K562 (cell line): Measurements from ENCODE around the gene IRAK3. TPM values are rescaled to one million over a fixed set of nuclear protein-coding genes. Genes with fewer than 3 reads are reported as not detected.

Experiments
- ATAC-seq: fragments of 200-7000 bp; cut with Tn5 transposase; 3 replicates; pipeline ENCODE4 v1.9.1; 2020; ENCODE audit warnings: moderate library complexity
- BruUV-seq: library from RNA; stranded (reverse); fragments of 400-500 nt; replicated peaks from 2 replicates; lab custom pipeline; 2021; lab: Mats Ljungman, UMichigan
- CTCF ChIA-PET: fragments of 300-600 bp; formaldehyde crosslinking; extraction: SDS; loops from one replicate; lab custom pipeline; 2021; ENCODE audit warnings: low intra/inter-chr PET ratio; lab: Yijun Ruan, JAX
- POLR2A ChIA-PET: fragments of 300-600, 350-650 bp; sonication (Branson Sonifier 250); formaldehyde crosslinking; extraction: SDS; loops from one replicate; lab custom pipeline; 2021; ENCODE audit warnings: antibody characterized with exemption, inconsistent platforms; lab: Yijun Ruan, JAX
- DNase-seq, 4 experiments: peaks; one replicate each; pipeline versions ENCODE4 v3.0.0 to v3.0.0-alpha.2; 2011 to 2018; ENCODE audit warnings: low spot score in 3 of 4, mixed read lengths in 3 of 4; ENCODE audit errors: extremely low read depth in 1 of 4
- FAIRE-seq: peaks from 2 replicates; lab custom pipeline; 2011; peaks lifted over from hg19 to GRCh38; lab: Jason Lieb, UNC
- H2AFZ ChIP-seq: 2 replicates; pipeline ENCODE4 v1.6.0; 2011; ENCODE audit warnings: low read depth, low read length, control low read depth, inconsistent platforms
- H3K27ac ChIP-seq: fragments of 200-600 bp; 3 replicates; pipeline ENCODE4 v1.8.0; 2011; ENCODE audit warnings: low read depth, mild to moderate bottlenecking, control low read depth, inconsistent platforms, low read length, moderate library complexity, mixed read lengths; ENCODE audit errors: extremely low read depth
- H3K27me3 ChIP-seq, 2 experiments: fragments of 300-600 bp in 1 of 2; 2 replicates in 1 of 2; 3 replicates in 1 of 2; pipeline versions ENCODE4 v1.6.0 to v1.8.0; 2011; ENCODE audit warnings: inconsistent platforms in 2 of 2, low read length in 2 of 2, mild to moderate bottlenecking in 1 of 2, mixed read lengths in 1 of 2, moderate library complexity in 1 of 2; ENCODE audit not compliant: control insufficient read depth in 2 of 2, insufficient read depth in 2 of 2
- H3K36me3 ChIP-seq: fragments of 300-600 bp; 3 replicates; pipeline ENCODE4 v1.8.0; 2011; ENCODE audit warnings: mild to moderate bottlenecking, low read length, inconsistent platforms; ENCODE audit not compliant: control insufficient read depth, insufficient read depth
- H3K4me1 ChIP-seq, 2 experiments: fragments of 200-600 bp in 1 of 2; replicated peaks in 1 of 2; 2 replicates in 1 of 2; 3 replicates in 1 of 2; pipeline versions ENCODE4 v1.5.1 to v1.8.0; 2011; ENCODE audit warnings: inconsistent platforms in 2 of 2, low read length in 2 of 2, mild to moderate bottlenecking in 1 of 2, mixed read lengths in 1 of 2, moderate library complexity in 1 of 2; ENCODE audit not compliant: control insufficient read depth in 2 of 2, insufficient read depth in 2 of 2
- H3K4me2 ChIP-seq: 2 replicates; pipeline ENCODE4 v1.6.1; 2011; ENCODE audit warnings: low read length, control low read depth, inconsistent platforms, mixed read lengths; ENCODE audit not compliant: insufficient read depth
- H3K4me3 ChIP-seq: fragments of 200-600 bp; sonication (generic), shearing (Covaris generic); 2 replicates; pipeline ENCODE4 v1.5.1; 2016; ENCODE audit warnings: control low read depth, inconsistent platforms
- H3K79me2 ChIP-seq: fragments of 200-600 bp; 3 replicates; pipeline ENCODE4 v1.8.0; 2011; ENCODE audit warnings: low read length, inconsistent platforms; ENCODE audit not compliant: control insufficient read depth, insufficient read depth
- H3K9ac ChIP-seq, 2 experiments: 2 replicates each; pipeline versions ENCODE4 v1.6.0 to v1.6.1; 2011; ENCODE audit warnings: low read depth in 2 of 2, low read length in 2 of 2, control low read depth in 1 of 2, inconsistent platforms in 1 of 2, mild to moderate bottlenecking in 1 of 2, mixed read lengths in 1 of 2; ENCODE audit not compliant: insufficient read depth in 1 of 2
- H3K9me1 ChIP-seq: one replicate; pipeline ENCODE4 v1.6.0; 2011; ENCODE audit warnings: inconsistent platforms, mild to moderate bottlenecking, low read length, moderate library complexity; ENCODE audit not compliant: control insufficient read depth, insufficient read depth
- H3K9me3 ChIP-seq: replicated peaks from 2 replicates; pipeline ENCODE4 v1.5.1; 2011; ENCODE audit warnings: low read depth, low read length, inconsistent platforms; ENCODE audit not compliant: control insufficient read depth, insufficient read depth
- H4K20me1 ChIP-seq: replicated peaks from 2 replicates; pipeline ENCODE4 v1.6.1; 2011; ENCODE audit warnings: low read length, inconsistent platforms, mixed read lengths; ENCODE audit not compliant: control insufficient read depth, insufficient read depth
- ATF4 ChIP-seq: fragments of 450-650 bp; formaldehyde crosslinking; IDR thresholded peaks from 2 replicates; pipeline ENCODE4 v1.4.0; 2022; ENCODE audit warnings: mild to moderate bottlenecking, moderate library complexity
- GTF2A2 ChIP-seq: IDR thresholded peaks from 2 replicates; pipeline ENCODE4 v1.6.1; 2016; ENCODE audit warnings: mild to moderate bottlenecking, missing genetic modification characterization, missing compliant biosample characterization
- HCFC1 ChIP-seq: IDR thresholded peaks from 2 replicates; pipeline ENCODE4 v1.6.1; 2012; ENCODE audit warnings: low read depth, low read length, improper control_type of control experiment
- NFE2L1 ChIP-seq: fragments of 450-650 bp; IDR thresholded peaks from 2 replicates; pipeline ENCODE4 v1.6.1; 2016; ENCODE audit warnings: missing genetic modification characterization, low read depth, mild to moderate bottlenecking, missing compliant biosample characterization, moderate library complexity, borderline replicate concordance
- POLR3G ChIP-seq: IDR thresholded peaks from 2 replicates; pipeline ENCODE4 v1.6.1; 2011; ENCODE audit not compliant: insufficient read length, insufficient replicate concordance; ENCODE audit errors: extremely low read depth
- PTTG1 ChIP-seq: fragments of 450-650 bp; IDR thresholded peaks from 2 replicates; pipeline ENCODE4 v1.6.1; 2016; ENCODE audit warnings: low read depth, mild to moderate bottlenecking, missing genetic modification characterization, missing compliant biosample characterization
- RBM17 ChIP-seq: fragments of 200-400 bp; formaldehyde crosslinking; IDR thresholded peaks from 2 replicates; pipeline ENCODE4 v1.6.1; 2017; ENCODE audit warnings: low read depth, mild to moderate bottlenecking, low read length, borderline replicate concordance
- RBM22 ChIP-seq: fragments of 200-400 bp; formaldehyde crosslinking; IDR thresholded peaks from 2 replicates; pipeline ENCODE4 v1.6.1; 2018; ENCODE audit warnings: low read length, low read depth; ENCODE audit not compliant: poor library complexity, severe bottlenecking
- RCOR1 ChIP-seq, 2 experiments: IDR thresholded peaks; 2 replicates each; pipeline ENCODE4 v1.6.1; 2012; ENCODE audit warnings: low read depth in 2 of 2, low read length in 2 of 2, borderline replicate concordance in 1 of 2, improper control_type of control experiment in 1 of 2
- TCF3 ChIP-seq: sonication (generic); formaldehyde crosslinking; IDR thresholded peaks from 2 replicates; pipeline ENCODE4 v1.4.0; 2020; ENCODE audit warnings: mild to moderate bottlenecking, missing genetic modification reagents
- TGIF2 ChIP-seq: sonication (generic); formaldehyde crosslinking; IDR thresholded peaks from 2 replicates; pipeline ENCODE4 v1.8.1; 2022; ENCODE audit warnings: mild to moderate bottlenecking, missing genetic modification reagents, moderate library complexity
- ZBTB7A ChIP-seq: IDR thresholded peaks from 2 replicates; pipeline ENCODE4 v1.6.1; 2011; ENCODE audit warnings: low read depth, mild to moderate bottlenecking, low read length, moderate library complexity, borderline replicate concordance; ENCODE audit not compliant: control insufficient read depth
- ZFP36 ChIP-seq: fragments of 150-350 bp; IDR thresholded peaks from 2 replicates; pipeline ENCODE4 v1.6.1; 2018; ENCODE audit warnings: low read length, low read depth; ENCODE audit not compliant: partially characterized antibody
- ZFX ChIP-seq: sonication (generic); formaldehyde crosslinking; IDR thresholded peaks from 2 replicates; pipeline ENCODE4 v1.8.0; 2022; ENCODE audit warnings: mild to moderate bottlenecking, missing genetic modification reagents, moderate library complexity
- ZNF589 ChIP-seq: fragments of 200-800 bp; sonication (Bioruptor generic); IDR thresholded peaks from 2 replicates; pipeline ENCODE4 v1.6.1; 2016; ENCODE audit warnings: low read depth, missing genetic modification characterization, missing compliant biosample characterization
- ZNF668 ChIP-seq: fragments of 250-450 bp; sonication (Bioruptor Pico); IDR thresholded peaks from 2 replicates; pipeline ENCODE4 v1.8.0; 2022; ENCODE audit warnings: mild to moderate bottlenecking, inconsistent platforms
- WGBS: fragments of 100-300 bp; shearing (Covaris generic); methylation state at CpG from one replicate; pipeline ENCODE4 v1.1.6; 2016; ENCODE audit warnings: low coverage, mixed read lengths; ENCODE audit not compliant: insufficient coverage; ENCODE audit errors: missing lambda C conversion rate; 5-methylcytosine and 5-hydroxymethylcytosine counted together
- in situ Hi-C: fragments of 300-500 bp; cut with MboI; formaldehyde crosslinking; loops from 4 replicates; pipeline ENCODE4 v1.15.0; 2018; ENCODE audit warnings: inconsistent platforms, mixed read lengths
- intact Hi-C: fragments of 100-400 bp; cut with micrococcal nuclease; formaldehyde crosslinking; loops from 2 replicates; pipeline ENCODE4 v1.14.2; 2022
- polyA plus RNA-seq, 8 experiments: library from polyadenylated mRNA; depleted of rRNA in 4 of 8; stranded (reverse) in 5 of 8; unstranded in 3 of 8; fragments of >200 nt; fragmentation: Nextera tagmentation in 2 of 8; fragmentation: Illumina TruSeq in 1 of 8; extraction: Ambion mirVana in 2 of 8; extraction: Trizol in 1 of 8; gene quantifications; 2 replicates each; pipeline versions ENCODE4 v1.2.1 to v1.2.3, GENCODE V29; 2011 to 2014; ENCODE audit warnings: inconsistent platforms in 1 of 8, missing spikeins in 1 of 8
- total RNA-seq, 7 experiments: library from RNA; depleted of rRNA in 6 of 7; stranded (reverse); fragments of >200 nt in 6 of 7; fragmentation: Illumina TruSeq in 2 of 7; extraction: Trizol in 2 of 7; gene quantifications; 2 replicates each; pipeline versions ENCODE4 v1.2.1 to v1.2.3, GENCODE V29; 2011 to 2021; ENCODE audit warnings: low replicate concordance in 1 of 7
- TF ChIP-seq, protein P1 (sequence below), 2 experiments: fragments of 450-650 bp in 1 of 2; sonication (generic) in 1 of 2; formaldehyde crosslinking in 1 of 2; IDR thresholded peaks in 1 of 2; conservative IDR thresholded peaks in 1 of 2; 2 replicates each; pipeline versions ENCODE4 v1.6.1 to v1.8.1; 2016 to 2023; ENCODE audit warnings: mild to moderate bottlenecking in 2 of 2, moderate library complexity in 2 of 2, inconsistent platforms in 1 of 2, missing genetic modification reagents in 1 of 2
- TF ChIP-seq, protein P2 (sequence below): sonication (generic); formaldehyde crosslinking; IDR thresholded peaks from 2 replicates; pipeline ENCODE4 v1.9.0; 2022; ENCODE audit warnings: mild to moderate bottlenecking, missing genetic modification reagents

The IRAK3 gene
- total and polyA plus RNA-seq, 9 of the 15 experiments (the other 6 are each of a cell fraction or from before 2014, with no cell fraction given) = 0.06 to 0.09 (median 0.07) TPM; not detected in 6

DNA sequence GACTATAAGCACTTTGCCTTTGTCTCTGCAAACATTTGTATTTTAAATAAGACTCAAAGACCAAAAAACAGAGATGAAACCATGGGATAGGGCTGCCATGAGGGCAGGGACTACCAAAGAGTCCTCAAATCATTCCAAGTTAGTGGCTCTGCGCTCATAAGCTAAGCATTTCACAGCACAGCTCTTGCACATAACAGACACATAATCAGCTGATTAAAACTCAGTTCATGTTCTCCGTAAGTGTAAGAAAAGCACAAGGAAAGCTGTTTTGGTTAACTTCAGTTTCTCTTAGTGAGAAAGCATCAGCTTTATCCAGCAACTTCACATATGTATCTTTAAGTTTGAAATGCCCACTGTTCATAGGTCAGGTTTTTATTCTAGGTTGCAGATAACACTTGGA lies 54.9 kb downstream of the IRAK3 start (continued):
- TF ChIP-seq NFE2L1 (tag) = no peak
- TF ChIP-seq HCFC1 = no peak
- no peak for TF ChIP-seq TGIF2 (CRISPR knock-in tag)
- no peak for TF ChIP-seq PTTG1 (tag)
- TF ChIP-seq ZBTB7A = no peak
- TF ChIP-seq, protein P1, sequence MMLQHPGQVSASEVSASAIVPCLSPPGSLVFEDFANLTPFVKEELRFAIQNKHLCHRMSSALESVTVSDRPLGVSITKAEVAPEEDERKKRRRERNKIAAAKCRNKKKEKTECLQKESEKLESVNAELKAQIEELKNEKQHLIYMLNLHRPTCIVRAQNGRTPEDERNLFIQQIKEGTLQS (IDR thresholded peaks at IDR 0.05) = no peak
- TF ChIP-seq, protein P1 (CRISPR knock-in tag; conservative IDR thresholded peaks at IDR 0.05) = no peak

DNA sequence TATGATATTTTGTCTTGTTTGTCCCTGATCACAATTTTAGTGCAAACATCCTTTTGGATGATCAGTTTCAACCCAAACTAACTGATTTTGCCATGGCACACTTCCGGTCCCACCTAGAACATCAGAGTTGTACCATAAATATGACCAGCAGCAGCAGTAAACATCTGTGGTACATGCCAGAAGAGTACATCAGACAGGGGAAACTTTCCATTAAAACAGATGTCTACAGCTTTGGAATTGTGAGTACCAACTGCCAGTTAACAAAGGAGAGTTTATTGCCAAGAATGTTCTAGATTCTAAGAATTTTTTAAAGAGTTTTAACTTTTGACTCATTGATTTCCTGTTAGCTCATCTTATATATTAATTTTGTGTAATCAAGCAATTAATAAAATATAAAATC lies 55.4 kb downstream of the IRAK3 start:
- no peaks in the 10 kb centered on the region for H3K9me1 ChIP-seq
- H2AFZ ChIP-seq = no peak overlapping the region
- H4K20me1 ChIP-seq = no peaks in the 10 kb centered on the region
- H3K4me3 ChIP-seq = no peak overlapping the region
- no TSS peak for BruUV-seq
- H3K9ac ChIP-seq = no peak overlapping the region
- FAIRE-seq (no peak), DNase-seq (no peak)
- no peak overlapping the region for H3K27ac ChIP-seq
- ChIA-PET CTCF (no interaction called here), POLR2A (interaction anchor here (0.5 kb wide), 1 partner anchor 119 kb away, joined by 3 read pairs; no protein-coding TSS in a partner anchor)
- H3K9me3 ChIP-seq = no peaks in the 10 kb centered on the region
- H3K79me2 ChIP-seq = no peaks in the 10 kb centered on the region
- no peaks in the 10 kb centered on the region; a peak in 1 of 5 replicates for H3K4me1 ChIP-seq
- intact Hi-C loops = no loop called here
- in situ Hi-C loops = no loop called here
- 10% methylated on average over 1 of the region's 1 CpG for WGBS
- no peaks in the 10 kb centered on the region for H3K27me3 ChIP-seq
- TF ChIP-seq TCF3 (no peak), RCOR1 (IDR thresholded peaks at IDR 0.05; ENCODE audit: borderline replicate concordance in 1 of 2, low read depth in 2 of 2, low read length in 2 of 2) (no peak), ATF4 (CRISPR knock-in tag) (no peak), ZNF589 (no peak), GTF2A2 (no peak), ZFX (no peak), POLR3G (no peak), ZNF668 (no peak), RBM17 (no peak), RBM22 (no peak), ZFP36 (no peak)
- TF ChIP-seq, protein P2, sequence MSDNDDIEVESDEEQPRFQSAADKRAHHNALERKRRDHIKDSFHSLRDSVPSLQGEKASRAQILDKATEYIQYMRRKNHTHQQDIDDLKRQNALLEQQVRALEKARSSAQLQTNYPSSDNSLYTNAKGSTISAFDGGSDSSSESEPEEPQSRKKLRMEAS (CRISPR knock-in tag) = no peak
- TF ChIP-seq, all 486 proteins: peak for 0
- Histone ChIP-seq H3K36me3 (no peaks in the 10 kb centered on the region), H3K4me2 (no peak overlapping the region)
- ATAC-seq = no peak
